Smooth muscle cell (in vitro differentiated cells): Measurements from ENCODE around the gene KLRC2. TPM values are rescaled to one million over a fixed set of nuclear protein-coding genes. Genes with fewer than 3 reads are reported as not detected.

Source experiments
- DNase-seq: peaks from one replicate; lab custom pipeline; 2025; ENCODE audit not compliant: unreplicated experiment; lab: John Stamatoyannopoulos, UW
- H2AFZ ChIP-seq: fragments of 200-600 bp; sonication (generic); 2 replicates; pipeline ENCODE4 v1.6.0; 2016; ENCODE audit warnings: antibody characterized with exemption, low read depth, mild to moderate bottlenecking
- H3F3A ChIP-seq: fragments of 200-600 bp; sonication (generic); 2 replicates; pipeline ENCODE4 v1.6.0; 2017; ENCODE audit warnings: antibody characterized with exemption, low read depth
- H3K27ac ChIP-seq: fragments of 200-600 bp; sonication (generic); 2 replicates; pipeline ENCODE4 v1.5.1; 2016; ENCODE audit warnings: low read depth, mild to moderate bottlenecking
- H3K27me3 ChIP-seq: fragments of 200-600 bp; sonication (generic); 2 replicates; pipeline ENCODE4 v1.6.1; 2016; ENCODE audit warnings: low read depth, mild to moderate bottlenecking
- H3K36me3 ChIP-seq: fragments of 200-600 bp; sonication (generic); 2 replicates; pipeline ENCODE4 v1.5.1; 2016; ENCODE audit warnings: low read depth
- H3K4me1 ChIP-seq: fragments of 200-600 bp; sonication (generic); 2 replicates; pipeline ENCODE4 v1.5.1; 2016; ENCODE audit warnings: low read depth
- H3K4me2 ChIP-seq: fragments of 200-600 bp; sonication (generic); 2 replicates; pipeline ENCODE4 v1.6.0; 2016; ENCODE audit warnings: mild to moderate bottlenecking
- H3K4me3 ChIP-seq: fragments of 200-600 bp; sonication (generic); 2 replicates; pipeline ENCODE4 v1.5.1; 2016; ENCODE audit warnings: mild to moderate bottlenecking
- H3K79me2 ChIP-seq: fragments of 200-600 bp; sonication (generic); 2 replicates; pipeline ENCODE4 v1.6.0; 2016; ENCODE audit warnings: low read depth, mild to moderate bottlenecking
- H3K9ac ChIP-seq: fragments of 200-600 bp; sonication (generic); 2 replicates; pipeline ENCODE4 v1.6.0; 2016; ENCODE audit warnings: low read depth
- H3K9me3 ChIP-seq: fragments of 200-600 bp; sonication (generic); replicated peaks from 2 replicates; pipeline ENCODE4 v1.5.1; 2016; ENCODE audit warnings: low read depth
- H4K20me1 ChIP-seq: fragments of 200-600 bp; sonication (generic); 2 replicates; pipeline ENCODE4 v1.6.0; 2016; ENCODE audit warnings: low read depth
- CTCF ChIP-seq: fragments of 200-600 bp; sonication (generic); IDR thresholded peaks from 2 replicates; pipeline ENCODE4 v1.5.1; 2017; ENCODE audit warnings: borderline replicate concordance, mild to moderate bottlenecking, antibody characterized with exemption; ENCODE audit not compliant: insufficient read depth, poor library complexity, severe bottlenecking
- WGBS: methylation state at CpG from one replicate; pipeline ENCODE4 v1.1.7; 2016; ENCODE audit warnings: low lambda C conversion rate; 5-methylcytosine and 5-hydroxymethylcytosine counted together
- polyA plus RNA-seq: library from polyadenylated mRNA; unstranded; fragments of >200 nt; fragmentation: Nextera tagmentation; extraction: Ambion mirVana; gene quantifications from 2 replicates; pipeline ENCODE4 v1.2.1, GENCODE V29; 2016
- total RNA-seq: library from RNA; depleted of rRNA; stranded (reverse); fragments of >200 nt; gene quantifications from 2 replicates; pipeline ENCODE4 v1.2.3, GENCODE V29; 2014

KLRC2 gene
- total and polyA plus RNA-seq, 2 experiments from 2014 or later: not detected

GRCh38 chr12:10385166-10385613 is 50.6 kb downstream of the KLRC2 start:
- H3K4me2 ChIP-seq: no peak overlapping the region
- no peak for DNase-seq

GRCh38 chr12:10384191-10384590 is 51.6 kb downstream of the KLRC2 start:
- DNase-seq: no peak
- no peaks in the 10 kb centered on the region for H3K36me3 ChIP-seq
- no peak for TF ChIP-seq CTCF
- H2AFZ ChIP-seq: no peak overlapping the region
- H3K4me1 ChIP-seq: no peaks in the 10 kb centered on the region
- no peaks in the 10 kb centered on the region for H4K20me1 ChIP-seq
- no peaks in the 10 kb centered on the region for H3K79me2 ChIP-seq
- 94% methylated on average over 3 of the region's 3 CpGs for WGBS
- H3K4me3 ChIP-seq: no peak overlapping the region
- no peak overlapping the region for H3K4me2 ChIP-seq
- H3K27me3 ChIP-seq: no peaks in the 10 kb centered on the region
- no peak overlapping the region for H3K9ac ChIP-seq
- no peak overlapping the region for H3K27ac ChIP-seq
- no peaks in the 10 kb centered on the region for H3F3A ChIP-seq
- no peaks in the 10 kb centered on the region for H3K9me3 ChIP-seq

More at GRCh38 chr12:10385166-10385613, 50.6 kb downstream of the KLRC2 start:
- Histone ChIP-seq H3K27ac (no peak overlapping the region), H4K20me1 (no peaks in the 10 kb centered on the region), H3K9ac (no peak overlapping the region), H3K36me3 (no peaks in the 10 kb centered on the region), H3K27me3 (no peaks in the 10 kb centered on the region), H3K79me2 (no peaks in the 10 kb centered on the region), H3K9me3 (no peaks in the 10 kb centered on the region), H3F3A (no peaks in the 10 kb centered on the region), H3K4me1 (no peaks in the 10 kb centered on the region), H2AFZ (no peak overlapping the region), H3K4me3 (no peak overlapping the region)
- 44% methylated on average over 2 of the region's 2 CpGs for WGBS
- no peak for TF ChIP-seq CTCF

- Histone ChIP-seq H3K79me2 (no peaks in the 10 kb centered on the region), H3K4me2 (no peak overlapping the region), H3K27ac (no peak overlapping the region), H3K27me3 (no peaks in the 10 kb centered on the region), H4K20me1 (no peaks in the 10 kb centered on the region), H3K4me1 (no peaks in the 10 kb centered on the region), H3K4me3 (no peak overlapping the region), H3K9ac (no peak overlapping the region), H3K9me3 (no peaks in the 10 kb centered on the region), H2AFZ (no peak overlapping the region), H3F3A (no peaks in the 10 kb centered on the region), H3K36me3 (no peaks in the 10 kb centered on the region)
- TF ChIP-seq CTCF: no peak
- DNase-seq: no peak
- 88% methylated on average over 4 of the region's 4 CpGs for WGBS
Observed at GRCh38 chr12:10381928-10382628, 53.7 kb downstream of the KLRC2 start.

Other genes with a start within 250 kb of the KLRC2 start
- gene GABARAPL1, start 223.1 kb downstream of the KLRC2 start, total RNA-seq: 83.4 and 101 TPM in 2 replicates
- gene GABARAPL1, start 223.1 kb downstream of the KLRC2 start, polyA plus RNA-seq: 87.3 and 90.0 TPM in 2 replicates
- gene KLRD1, start 128.1 kb downstream of the KLRC2 start, total RNA-seq: 0.18 and 1.2 TPM in 2 replicates
- 0.09 and 0.56 TPM in 2 replicates for gene KLRD1, start 128.1 kb downstream of the KLRC2 start, polyA plus RNA-seq
- gene KLRK1, start 46.0 kb downstream of the KLRC2 start, total RNA-seq: not detected in 2 replicates
- gene KLRK1, start 46.0 kb downstream of the KLRC2 start, polyA plus RNA-seq: 0.22 TPM in 1 of 2 replicates, not detected in the other
- not detected in 2 replicates for gene KLRC4, start 26.3 kb downstream of the KLRC2 start, total RNA-seq
- not detected in 2 replicates for gene KLRC4, start 26.3 kb downstream of the KLRC2 start, polyA plus RNA-seq
- not detected in 2 replicates for gene KLRC3, start 15.4 kb downstream of the KLRC2 start, total RNA-seq
- not detected in 2 replicates for gene KLRC3, start 15.4 kb downstream of the KLRC2 start, polyA plus RNA-seq
- not detected in 2 replicates for gene KLRC1, start 17.4 kb upstream of the KLRC2 start, total RNA-seq
- not detected in 2 replicates for gene KLRC1, start 17.4 kb upstream of the KLRC2 start, polyA plus RNA-seq
- gene EIF2S3B, start 69.9 kb upstream of the KLRC2 start, total RNA-seq: 0.49 and 0.58 TPM in 2 replicates
- 0.13 TPM in 1 of 2 replicates, not detected in the other for gene EIF2S3B, start 69.9 kb upstream of the KLRC2 start, polyA plus RNA-seq
- 24.0 and 40.1 TPM in 2 replicates for gene MAGOHB, start 177.6 kb upstream of the KLRC2 start, total RNA-seq
- gene MAGOHB, start 177.6 kb upstream of the KLRC2 start, polyA plus RNA-seq: 62.2 and 68.4 TPM in 2 replicates
- gene STYK1, start 238.0 kb upstream of the KLRC2 start, total RNA-seq: 0.85 and 1.2 TPM in 2 replicates
- 0.24 and 0.30 TPM in 2 replicates for gene STYK1, start 238.0 kb upstream of the KLRC2 start, polyA plus RNA-seq